DND-41 (cell line): ENCODE data around the gene RASAL2.

Experiments used
- ATAC-seq: fragments of 200-7000 bp; cut with Tn5 transposase; 3 replicates; pipeline ENCODE4 v1.9.1; 2021; ENCODE audit warnings: low read depth; ENCODE audit not compliant: insufficient read depth
- DNase-seq: peaks from one replicate; pipeline ENCODE4 v3.0.0-alpha.2; 2020
- H2AFZ ChIP-seq: 2 replicates; pipeline ENCODE4 v1.6.0; 2012; ENCODE audit warnings: low read depth, low read length
- H3K27ac ChIP-seq: 2 replicates; pipeline ENCODE4 v1.5.1; 2012; ENCODE audit warnings: low read length, inconsistent platforms
- H3K27me3 ChIP-seq: fragments of 200-600 bp; sonication (generic); 2 replicates; pipeline ENCODE4 v1.6.0; 2012; ENCODE audit warnings: low read length, mild to moderate bottlenecking, inconsistent platforms; ENCODE audit not compliant: insufficient read depth, poor library complexity
- H3K36me3 ChIP-seq: 2 replicates; pipeline ENCODE4 v1.5.1; 2012; ENCODE audit warnings: low read length, inconsistent platforms; ENCODE audit not compliant: insufficient read depth
- H3K4me1 ChIP-seq: 2 replicates; pipeline ENCODE4 v1.5.1; 2012; ENCODE audit warnings: mild to moderate bottlenecking, low read length; ENCODE audit not compliant: insufficient read depth
- H3K4me2 ChIP-seq: 2 replicates; pipeline ENCODE4 v1.6.0; 2012; ENCODE audit warnings: mild to moderate bottlenecking, moderate library complexity, low read length, inconsistent platforms; ENCODE audit not compliant: insufficient read depth
- H3K4me3 ChIP-seq, 2 experiments: fragments of 200-600 bp in 1 of 2; shearing (Covaris generic) in 1 of 2; 2 replicates each; pipeline ENCODE4 v1.5.1; 2012 to 2016; ENCODE audit warnings: inconsistent platforms in 2 of 2, low read length in 2 of 2, mild to moderate bottlenecking in 2 of 2, low read depth in 1 of 2, moderate library complexity in 1 of 2
- H3K79me2 ChIP-seq: 2 replicates; pipeline ENCODE4 v1.6.0; 2012; ENCODE audit warnings: low read length, inconsistent platforms; ENCODE audit not compliant: insufficient read depth
- H3K9ac ChIP-seq: 2 replicates; pipeline ENCODE4 v1.6.0; 2012; ENCODE audit warnings: low read depth, mild to moderate bottlenecking, inconsistent platforms, low read length, moderate library complexity
- H3K9me3 ChIP-seq: 2 replicates; pipeline ENCODE4 v1.5.1; 2012; ENCODE audit warnings: low read length, moderate library complexity, mild to moderate bottlenecking, inconsistent platforms; ENCODE audit not compliant: insufficient read depth, severe bottlenecking
- H4K20me1 ChIP-seq: 2 replicates; pipeline ENCODE4 v1.6.0; 2012; ENCODE audit warnings: low read length; ENCODE audit not compliant: insufficient read depth
- EZH2 ChIP-seq: IDR thresholded peaks from 3 replicates; pipeline ENCODE4 v1.6.1; 2012; ENCODE audit warnings: borderline replicate concordance, low read depth, mild to moderate bottlenecking, moderate library complexity, low read length, inconsistent platforms; ENCODE audit not compliant: severe bottlenecking
- TF ChIP-seq, protein P1 (sequence below): IDR thresholded peaks from 2 replicates; pipeline ENCODE4 v1.5.1; 2012; ENCODE audit warnings: borderline replicate concordance, low read length, moderate library complexity, mild to moderate bottlenecking; ENCODE audit not compliant: poor library complexity, severe bottlenecking; ENCODE audit errors: extremely low read depth

Gene RASAL2

DNA sequence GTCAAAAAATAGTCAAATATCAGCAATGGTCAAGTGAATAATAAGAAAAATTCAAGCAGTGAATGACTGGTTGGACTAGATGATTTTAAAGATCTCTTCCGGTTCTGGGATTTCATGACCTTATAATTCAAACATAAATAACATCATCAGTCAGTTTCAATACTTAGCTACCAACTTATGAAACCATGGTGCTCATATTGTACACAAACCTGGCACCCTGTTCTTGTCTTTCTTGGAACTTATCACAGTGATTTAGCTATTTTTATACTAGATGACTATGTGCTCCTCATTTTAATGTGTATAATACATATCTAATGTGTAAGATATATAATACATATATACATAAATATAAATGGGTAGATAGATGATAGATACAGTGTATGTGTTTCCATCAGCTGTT is 245.9 kb downstream of the RASAL2 start:
- H3K9ac ChIP-seq: no peak overlapping the region
- no peaks in the 10 kb centered on the region for H3K79me2 ChIP-seq
- H3K4me1 ChIP-seq: no peaks in the 10 kb centered on the region
- ATAC-seq (no peak), DNase-seq (no peak)
- TF ChIP-seq EZH2: no peak
- TF ChIP-seq, protein P1, sequence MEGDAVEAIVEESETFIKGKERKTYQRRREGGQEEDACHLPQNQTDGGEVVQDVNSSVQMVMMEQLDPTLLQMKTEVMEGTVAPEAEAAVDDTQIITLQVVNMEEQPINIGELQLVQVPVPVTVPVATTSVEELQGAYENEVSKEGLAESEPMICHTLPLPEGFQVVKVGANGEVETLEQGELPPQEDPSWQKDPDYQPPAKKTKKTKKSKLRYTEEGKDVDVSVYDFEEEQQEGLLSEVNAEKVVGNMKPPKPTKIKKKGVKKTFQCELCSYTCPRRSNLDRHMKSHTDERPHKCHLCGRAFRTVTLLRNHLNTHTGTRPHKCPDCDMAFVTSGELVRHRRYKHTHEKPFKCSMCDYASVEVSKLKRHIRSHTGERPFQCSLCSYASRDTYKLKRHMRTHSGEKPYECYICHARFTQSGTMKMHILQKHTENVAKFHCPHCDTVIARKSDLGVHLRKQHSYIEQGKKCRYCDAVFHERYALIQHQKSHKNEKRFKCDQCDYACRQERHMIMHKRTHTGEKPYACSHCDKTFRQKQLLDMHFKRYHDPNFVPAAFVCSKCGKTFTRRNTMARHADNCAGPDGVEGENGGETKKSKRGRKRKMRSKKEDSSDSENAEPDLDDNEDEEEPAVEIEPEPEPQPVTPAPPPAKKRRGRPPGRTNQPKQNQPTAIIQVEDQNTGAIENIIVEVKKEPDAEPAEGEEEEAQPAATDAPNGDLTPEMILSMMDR: no peak
- H2AFZ ChIP-seq: no peak overlapping the region
- no peak overlapping the region for H3K27ac ChIP-seq
- no peaks in the 10 kb centered on the region for H3K9me3 ChIP-seq
- no peak overlapping the region for H3K4me2 ChIP-seq
- H3K27me3 ChIP-seq: peaks cover 4% of the 10 kb centered on the region
- no peak overlapping the region for H3K4me3 ChIP-seq
- H3K36me3 ChIP-seq: no peaks in the 10 kb centered on the region
- H4K20me1 ChIP-seq: no peaks in the 10 kb centered on the region

DNA sequence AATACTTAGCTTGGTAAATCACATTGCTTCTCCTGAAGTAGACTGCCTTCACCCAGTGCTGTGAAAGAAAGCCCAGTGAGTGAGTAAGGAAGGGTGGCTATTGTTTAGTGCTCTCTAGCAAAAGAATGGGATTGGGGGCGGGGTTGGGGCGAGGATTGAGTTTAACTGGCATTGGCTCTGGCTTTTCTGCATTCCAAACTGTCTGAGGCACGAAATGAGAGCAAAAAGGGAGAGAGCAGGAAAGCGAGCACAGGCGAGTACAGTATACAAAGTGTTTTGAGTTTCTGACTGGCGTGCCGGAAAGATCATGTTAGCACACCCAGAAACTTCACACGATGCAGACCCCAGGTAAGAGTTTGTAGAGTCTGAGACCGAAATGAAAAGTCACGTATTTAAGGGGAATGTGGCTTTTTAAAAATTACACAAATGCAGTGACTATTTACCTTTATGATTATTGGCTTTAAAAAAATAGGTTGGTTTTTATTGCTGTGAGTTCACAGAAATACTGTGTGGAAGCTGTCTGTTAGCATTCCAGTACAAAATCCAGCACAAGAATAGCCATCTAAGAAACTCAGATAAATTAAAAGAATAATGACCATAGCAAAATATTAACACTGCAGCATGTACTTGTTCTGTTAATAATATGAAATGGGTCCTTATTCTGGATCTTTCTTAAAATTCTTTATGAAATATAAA is 247.5 kb downstream of the RASAL2 start:
- TF ChIP-seq, protein P1: no peak
- no peak for TF ChIP-seq EZH2
- Histone ChIP-seq H3K27me3 (peaks cover 8% of the 10 kb centered on the region), H3K9ac (no peak overlapping the region), H3K79me2 (no peaks in the 10 kb centered on the region), H3K4me1 (no peaks in the 10 kb centered on the region), H2AFZ (no peak overlapping the region), H3K9me3 (no peaks in the 10 kb centered on the region), H4K20me1 (no peaks in the 10 kb centered on the region), H3K36me3 (no peaks in the 10 kb centered on the region), H3K4me2 (no peak overlapping the region), H3K27ac (no peak overlapping the region), H3K4me3 (no peak overlapping the region)
- ATAC-seq (no peak), DNase-seq (no peak)

DNA sequence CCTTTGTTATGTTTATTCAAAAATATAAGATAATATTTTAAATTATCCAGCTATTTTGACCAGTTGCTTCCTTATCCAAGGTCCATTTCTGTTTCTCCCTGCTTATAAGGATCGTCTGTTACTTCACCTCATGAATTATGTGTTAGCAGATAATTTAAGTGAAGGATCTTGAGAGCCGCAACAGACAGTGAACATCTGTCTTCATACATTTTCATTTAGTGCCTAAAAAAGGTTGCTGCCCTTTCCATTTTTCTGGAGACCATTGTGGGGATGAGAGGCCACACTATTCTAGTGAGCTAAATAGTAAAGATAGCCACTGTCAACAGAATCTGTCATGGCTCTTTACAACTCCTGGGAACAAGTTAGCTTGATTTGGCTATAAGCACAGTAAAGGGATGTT is 248.8 kb downstream of the RASAL2 start:
- Histone ChIP-seq H3K9me3 (no peaks in the 10 kb centered on the region), H3K4me3 (no peak overlapping the region), H3K4me1 (no peaks in the 10 kb centered on the region), H3K4me2 (no peak overlapping the region), H2AFZ (no peak overlapping the region), H4K20me1 (no peaks in the 10 kb centered on the region), H3K79me2 (no peaks in the 10 kb centered on the region), H3K9ac (no peak overlapping the region), H3K36me3 (no peaks in the 10 kb centered on the region), H3K27me3 (peaks cover 5% of the 10 kb centered on the region), H3K27ac (no peak overlapping the region)
- TF ChIP-seq, protein P1: no peak
- no peak for TF ChIP-seq EZH2
- ATAC-seq (no peak), DNase-seq (no peak)
